Measurements from ENCODE around the gene RBSN.

RBSN gene

DNA sequence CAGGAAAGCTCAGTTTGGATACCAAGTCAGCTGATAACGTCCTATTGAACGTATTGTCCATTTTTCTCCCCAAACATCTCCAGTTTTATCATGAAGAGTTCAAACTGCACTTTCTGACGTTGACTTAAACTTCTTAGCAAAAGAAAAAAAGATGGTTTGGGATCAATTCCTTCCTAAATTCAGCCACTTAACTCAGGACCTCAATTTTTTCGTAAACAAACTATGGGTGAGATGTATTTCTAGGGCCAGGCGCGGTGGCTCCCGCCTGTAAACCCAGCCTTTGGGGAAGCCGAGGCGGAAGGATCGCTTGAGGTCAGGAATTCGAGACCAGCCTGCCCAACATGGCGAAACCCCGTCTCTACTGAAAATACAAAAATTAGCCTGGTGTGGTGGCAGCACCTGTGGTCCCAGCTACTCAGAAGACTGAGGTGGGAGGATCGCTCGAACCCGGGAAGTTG is 33.4 kb downstream of the RBSN start:
- H3K9me3 ChIP-seq = no peaks in the 10 kb centered on the region
- H3K36me3 ChIP-seq = no peaks in the 10 kb centered on the region; the same call in 1 of the 2 replicates
- H3K4me1 ChIP-seq = no peaks in the 10 kb centered on the region
- DNase-seq = no peak
- peak overlapping the region; percentile 84 for H3K4me3 ChIP-seq (ENCODE audit: low read depth, low read length)
- TF ChIP-seq CTCF (IDR thresholded peaks at IDR 0.05; ENCODE audit: low read depth, low read length) = no peak
- no peaks in the 10 kb centered on the region for H3K27me3 ChIP-seq

GRCh38 chr3:15064835-15065549 is 34.0 kb downstream of the RBSN start, which contains the start of gene MRPS25:
Gene MRPS25 (minus strand): TSS chr3:15065315. CDS start chr3:15065194, 121 bp downstream.
- Histone ChIP-seq H3K36me3 (no peaks in the 10 kb centered on the region; the same call in 1 of the 2 replicates), H3K9me3 (no peaks in the 10 kb centered on the region), H3K4me1 (no peaks in the 10 kb centered on the region), H3K4me3 (ENCODE audit: low read depth, low read length) (peak within 1 kb of the TSS; percentile 84), H3K27me3 (no peaks in the 10 kb centered on the region)
- no peak for TF ChIP-seq CTCF (IDR thresholded peaks at IDR 0.05; ENCODE audit: low read depth, low read length)
- peak; percentile 84 for DNase-seq

GRCh38 chr3:15064299-15064834 is 34.6 kb downstream of the RBSN start:
- no peaks in the 10 kb centered on the region for H3K4me1 ChIP-seq
- no peaks in the 10 kb centered on the region; the same call in 1 of the 2 replicates for H3K36me3 ChIP-seq
- TF ChIP-seq CTCF (IDR thresholded peaks at IDR 0.05; ENCODE audit: low read depth, low read length) = no peak
- no peak for DNase-seq
- no peaks in the 10 kb centered on the region for H3K9me3 ChIP-seq
- no peaks in the 10 kb centered on the region for H3K27me3 ChIP-seq
- H3K4me3 ChIP-seq (ENCODE audit: low read depth, low read length) = peak overlapping the region; percentile 84

DNA sequence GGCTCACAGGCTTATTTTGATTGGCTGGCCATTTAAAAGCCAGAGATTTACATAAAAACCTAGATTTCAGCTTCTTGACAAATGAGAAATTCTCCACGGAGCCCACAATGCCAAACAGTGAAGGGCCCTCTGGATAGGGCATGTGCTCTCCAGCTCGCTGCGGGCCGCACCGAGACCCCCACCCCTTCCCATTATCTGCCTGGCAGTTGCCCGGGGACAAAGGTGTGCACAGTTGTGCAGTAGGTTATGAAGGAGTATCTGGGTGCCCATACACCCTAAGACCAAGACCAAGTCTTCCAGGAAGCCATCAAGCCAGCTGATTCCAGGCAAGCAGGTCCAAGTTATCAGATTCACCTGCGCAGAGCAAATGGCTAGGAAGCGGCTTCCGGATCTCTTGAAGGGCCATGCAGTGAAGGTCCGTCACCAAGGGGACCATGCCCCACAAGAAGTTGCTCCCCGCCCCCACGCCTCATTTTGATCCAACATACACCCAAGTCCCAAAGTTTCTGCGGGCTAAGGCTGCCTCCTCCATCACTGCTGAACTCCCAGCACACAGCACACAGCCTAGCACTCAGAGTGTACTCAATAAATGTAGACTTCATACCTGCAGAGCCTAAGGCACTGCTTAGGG is 35.2 kb downstream of the RBSN start:
- peak overlapping the region; percentile 84 for H3K4me3 ChIP-seq (ENCODE audit: low read depth, low read length)
- H3K27me3 ChIP-seq = no peaks in the 10 kb centered on the region
- H3K9me3 ChIP-seq = no peaks in the 10 kb centered on the region
- H3K4me1 ChIP-seq = no peaks in the 10 kb centered on the region
- DNase-seq = no peak
- TF ChIP-seq CTCF (IDR thresholded peaks at IDR 0.05; ENCODE audit: low read depth, low read length) = no peak
- peaks cover 4% of the 10 kb centered on the region for H3K36me3 ChIP-seq

GRCh38 chr3:15063238-15063637 is 35.7 kb downstream of the RBSN start:
- Histone ChIP-seq H3K4me1 (no peaks in the 10 kb centered on the region), H3K9me3 (no peaks in the 10 kb centered on the region), H3K36me3 (peaks cover 7% of the 10 kb centered on the region), H3K4me3 (ENCODE audit: low read depth, low read length) (peak overlapping the region; percentile 84; the same call in 1 of the 2 replicates), H3K27me3 (no peaks in the 10 kb centered on the region)
- no peak for TF ChIP-seq CTCF (IDR thresholded peaks at IDR 0.05; ENCODE audit: low read depth, low read length)
- DNase-seq = no peak
